K562 (cell line): Measurements from ENCODE around the gene PGAP2. TPM values are rescaled to one million over a fixed set of nuclear protein-coding genes. Genes with fewer than 3 reads are reported as not detected.
A peak's percentile ranks its signal among the peaks of the same experiment; 100 is the strongest.

Experiments used
- BRD4 ChIP-seq: fragments of 200-600 bp; sonication (generic); IDR thresholded peaks from 2 replicates; pipeline ENCODE4 v1.6.1; 2017; ENCODE audit warnings: inconsistent platforms
- CTBP1 ChIP-seq: fragments of 450-650 bp; IDR thresholded peaks from 2 replicates; pipeline ENCODE4 v1.6.1; 2016; ENCODE audit warnings: borderline replicate concordance
- DNMT1 ChIP-seq: fragments of 450-650 bp; IDR thresholded peaks from 2 replicates; pipeline ENCODE4 v1.6.1; 2016; ENCODE audit warnings: antibody characterized with exemption, mild to moderate bottlenecking
- ELK3 ChIP-seq: fragments of 450-650 bp; formaldehyde crosslinking; IDR thresholded peaks from 2 replicates; pipeline ENCODE4 v1.4.0; 2020; ENCODE audit warnings: mild to moderate bottlenecking
- FOSL1 ChIP-seq: fragments of 200-800 bp; sonication (Bioruptor generic); conservative IDR thresholded peaks from 2 replicates; pipeline ENCODE4 v1.6.1; 2016; ENCODE audit warnings: missing genetic modification characterization, missing compliant biosample characterization
- FOXJ3 ChIP-seq: sonication (generic); formaldehyde crosslinking; IDR thresholded peaks from 2 replicates; pipeline ENCODE4 v1.4.0; 2020; ENCODE audit warnings: mild to moderate bottlenecking, missing genetic modification reagents
- GTF2A2 ChIP-seq: IDR thresholded peaks from 2 replicates; pipeline ENCODE4 v1.6.1; 2016; ENCODE audit warnings: mild to moderate bottlenecking, missing genetic modification characterization, missing compliant biosample characterization
- GTF2E2 ChIP-seq: fragments of 200-800 bp; sonication (Bioruptor generic); IDR thresholded peaks from 2 replicates; pipeline ENCODE4 v1.6.1; 2016; ENCODE audit warnings: missing genetic modification characterization, missing compliant biosample characterization
- HMG20B ChIP-seq: fragments of 250-450 bp; sonication (Bioruptor Pico); IDR thresholded peaks from 2 replicates; pipeline ENCODE4 v1.5.0; 2021; ENCODE audit warnings: mild to moderate bottlenecking
- HSF4 ChIP-seq: fragments of 250-450 bp; sonication (Bioruptor Pico); IDR thresholded peaks from 2 replicates; pipeline ENCODE4 v2.1.2; 2022; ENCODE audit warnings: mild to moderate bottlenecking, moderate library complexity, borderline replicate concordance
- ILK ChIP-seq: fragments of 450-650 bp; IDR thresholded peaks from 2 replicates; pipeline ENCODE4 v1.6.1; 2016; ENCODE audit warnings: missing genetic modification characterization, low read depth, mild to moderate bottlenecking, missing compliant biosample characterization, moderate library complexity, borderline replicate concordance
- JUNB ChIP-seq: fragments of 450-650 bp; formaldehyde crosslinking; conservative IDR thresholded peaks from 2 replicates; pipeline ENCODE4 v1.4.0; 2020; ENCODE audit warnings: mild to moderate bottlenecking
- MAFF ChIP-seq: IDR thresholded peaks from 2 replicates; pipeline ENCODE4 v1.6.1; 2012; ENCODE audit warnings: low read length, improper control_type of control experiment
- NELFE ChIP-seq: IDR thresholded peaks from 2 replicates; pipeline ENCODE4 v1.6.1; 2011; ENCODE audit warnings: mild to moderate bottlenecking; ENCODE audit not compliant: insufficient read depth, insufficient read length
- OTX1 ChIP-seq: fragments of 450-650 bp; formaldehyde crosslinking; IDR thresholded peaks from 2 replicates; pipeline ENCODE4 v1.4.0; 2022; ENCODE audit warnings: mild to moderate bottlenecking
- PML ChIP-seq: IDR thresholded peaks from 2 replicates; pipeline ENCODE4 v1.6.1; 2012; ENCODE audit warnings: low read length, inconsistent platforms
- PYGO2 ChIP-seq: fragments of 450-650 bp; IDR thresholded peaks from 2 replicates; pipeline ENCODE4 v1.6.1; 2016; ENCODE audit warnings: mild to moderate bottlenecking, missing genetic modification characterization, moderate library complexity, missing compliant biosample characterization
- SMARCA4 ChIP-seq: fragments of 450-650 bp; IDR thresholded peaks from 2 replicates; pipeline ENCODE4 v1.6.1; 2016
- SREBF1 ChIP-seq: fragments of 150-350 bp; IDR thresholded peaks from 2 replicates; pipeline ENCODE4 v1.6.1; 2014; ENCODE audit warnings: antibody characterized with exemption, low read depth, low read length, borderline replicate concordance
- STAT5B ChIP-seq: fragments of 250-450 bp; sonication (Bioruptor Pico); IDR thresholded peaks from 2 replicates; pipeline ENCODE4 v1.8.0; 2021; ENCODE audit warnings: mild to moderate bottlenecking, inconsistent platforms
- TEAD2 ChIP-seq: fragments of 450-650 bp; IDR thresholded peaks from 2 replicates; pipeline ENCODE4 v1.6.1; 2016; ENCODE audit warnings: missing genetic modification characterization, control low read depth, missing compliant biosample characterization
- TEAD4 ChIP-seq, 2 experiments: sonication (generic) in 1 of 2; formaldehyde crosslinking in 1 of 2; IDR thresholded peaks; 2 replicates each; pipeline versions ENCODE4 v1.6.1 to v1.8.0; 2012 to 2022; ENCODE audit warnings: borderline replicate concordance in 1 of 2, inconsistent platforms in 1 of 2, low read length in 1 of 2, mild to moderate bottlenecking in 1 of 2, missing genetic modification reagents in 1 of 2
- TRIM25 ChIP-seq: fragments of 450-650 bp; IDR thresholded peaks from 2 replicates; pipeline ENCODE4 v1.7.0; 2016; ENCODE audit warnings: borderline replicate concordance
- ZNF282 ChIP-seq: sonication (generic); formaldehyde crosslinking; IDR thresholded peaks from 2 replicates; pipeline ENCODE4 v1.8.1; 2023; ENCODE audit warnings: missing genetic modification reagents
- ZNF436 ChIP-seq: fragments of 250-450, 450-650 bp; sonication (Bioruptor Pico); formaldehyde crosslinking; IDR thresholded peaks from 2 replicates; pipeline ENCODE4 v1.7.0; 2020; ENCODE audit warnings: mild to moderate bottlenecking
- ZNF584 ChIP-seq: fragments of 200-800 bp; sonication (Bioruptor generic); IDR thresholded peaks from 2 replicates; pipeline ENCODE4 v1.6.1; 2016; ENCODE audit warnings: low read depth, mild to moderate bottlenecking, missing genetic modification characterization, missing compliant biosample characterization
- ZNF668 ChIP-seq: fragments of 250-450 bp; sonication (Bioruptor Pico); IDR thresholded peaks from 2 replicates; pipeline ENCODE4 v1.8.0; 2022; ENCODE audit warnings: mild to moderate bottlenecking, inconsistent platforms
- polyA plus RNA-seq, 8 experiments: library from polyadenylated mRNA; depleted of rRNA in 4 of 8; stranded (reverse) in 5 of 8; unstranded in 3 of 8; fragments of >200 nt; fragmentation: Nextera tagmentation in 2 of 8; fragmentation: Illumina TruSeq in 1 of 8; extraction: Ambion mirVana in 2 of 8; extraction: Trizol in 1 of 8; gene quantifications; 2 replicates each; pipeline versions ENCODE4 v1.2.1 to v1.2.3, GENCODE V29; 2011 to 2014; ENCODE audit warnings: inconsistent platforms in 1 of 8, missing spikeins in 1 of 8
- total RNA-seq, 7 experiments: library from RNA; depleted of rRNA in 6 of 7; stranded (reverse); fragments of >200 nt in 6 of 7; fragmentation: Illumina TruSeq in 2 of 7; extraction: Trizol in 2 of 7; gene quantifications; 2 replicates each; pipeline versions ENCODE4 v1.2.1 to v1.2.3, GENCODE V29; 2011 to 2021; ENCODE audit warnings: low replicate concordance in 1 of 7

The PGAP2 gene
- total and polyA plus RNA-seq, 9 of the 15 experiments (the other 6 are each of a cell fraction or from before 2014, with no cell fraction given): 17.9 to 47.2 (median 33.7) TPM

GRCh38 chr11:3865388-3866193, 57.2 kb downstream of the PGAP2 start (continued):
- TF ChIP-seq CTBP1 (peak; percentile 20; the same call in 1 of the 2 replicates), TEAD2 (0 out of 2 replicates have a peak, but pooled peaks have one; percentile 11), JUNB (CRISPR knock-in tag) (no peak), FOSL1 (tag) (peak; percentile 91), GTF2A2 (tag) (no peak), ZNF436 (CRISPR knock-in tag) (no peak), STAT5B (CRISPR knock-in tag) (no peak), ELK3 (CRISPR knock-in tag) (no peak), HSF4 (CRISPR knock-in tag) (no peak), ZNF282 (CRISPR knock-in tag) (no peak), ZNF668 (CRISPR knock-in tag) (peak; percentile 50; the same call in 1 of the 2 replicates), HMG20B (CRISPR knock-in tag) (no peak), NELFE (no peak), OTX1 (no peak), SREBF1 (no peak), GTF2E2 (tag) (no peak), PML (peak; percentile 27; the same call in 1 of the 2 replicates), TEAD4 (IDR thresholded peaks at IDR 0.05; ENCODE audit: low read length) (peak; percentile 87), TEAD4 (CRISPR knock-in tag; IDR thresholded peaks at IDR 0.05; ENCODE audit: borderline replicate concordance) (no peak), MAFF (no peak), PYGO2 (no peak), ILK (tag) (no peak), BRD4 (no peak), FOXJ3 (CRISPR knock-in tag) (no peak), TRIM25 (no peak), DNMT1 (no peak), SMARCA4 (peak; percentile 82), ZNF584 (CRISPR knock-in tag) (peak; percentile 59; the same call in 1 of the 2 replicates)
